GM19328 (cell line): ENCODE data around the gene RAB3IP.
A peak's percentile ranks its signal among the peaks of the same experiment; 100 is the strongest.

Experiments
- ATAC-seq: cut with Tn5 transposase; IDR thresholded peaks from one replicate; pipeline ENCODE4 v1.9.1; 2021; ENCODE audit warnings: mild to moderate bottlenecking, moderate library complexity; ENCODE audit not compliant: unreplicated experiment

Gene RAB3IP, protein sequence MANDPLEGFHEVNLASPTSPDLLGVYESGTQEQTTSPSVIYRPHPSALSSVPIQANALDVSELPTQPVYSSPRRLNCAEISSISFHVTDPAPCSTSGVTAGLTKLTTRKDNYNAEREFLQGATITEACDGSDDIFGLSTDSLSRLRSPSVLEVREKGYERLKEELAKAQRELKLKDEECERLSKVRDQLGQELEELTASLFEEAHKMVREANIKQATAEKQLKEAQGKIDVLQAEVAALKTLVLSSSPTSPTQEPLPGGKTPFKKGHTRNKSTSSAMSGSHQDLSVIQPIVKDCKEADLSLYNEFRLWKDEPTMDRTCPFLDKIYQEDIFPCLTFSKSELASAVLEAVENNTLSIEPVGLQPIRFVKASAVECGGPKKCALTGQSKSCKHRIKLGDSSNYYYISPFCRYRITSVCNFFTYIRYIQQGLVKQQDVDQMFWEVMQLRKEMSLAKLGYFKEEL

DNA sequence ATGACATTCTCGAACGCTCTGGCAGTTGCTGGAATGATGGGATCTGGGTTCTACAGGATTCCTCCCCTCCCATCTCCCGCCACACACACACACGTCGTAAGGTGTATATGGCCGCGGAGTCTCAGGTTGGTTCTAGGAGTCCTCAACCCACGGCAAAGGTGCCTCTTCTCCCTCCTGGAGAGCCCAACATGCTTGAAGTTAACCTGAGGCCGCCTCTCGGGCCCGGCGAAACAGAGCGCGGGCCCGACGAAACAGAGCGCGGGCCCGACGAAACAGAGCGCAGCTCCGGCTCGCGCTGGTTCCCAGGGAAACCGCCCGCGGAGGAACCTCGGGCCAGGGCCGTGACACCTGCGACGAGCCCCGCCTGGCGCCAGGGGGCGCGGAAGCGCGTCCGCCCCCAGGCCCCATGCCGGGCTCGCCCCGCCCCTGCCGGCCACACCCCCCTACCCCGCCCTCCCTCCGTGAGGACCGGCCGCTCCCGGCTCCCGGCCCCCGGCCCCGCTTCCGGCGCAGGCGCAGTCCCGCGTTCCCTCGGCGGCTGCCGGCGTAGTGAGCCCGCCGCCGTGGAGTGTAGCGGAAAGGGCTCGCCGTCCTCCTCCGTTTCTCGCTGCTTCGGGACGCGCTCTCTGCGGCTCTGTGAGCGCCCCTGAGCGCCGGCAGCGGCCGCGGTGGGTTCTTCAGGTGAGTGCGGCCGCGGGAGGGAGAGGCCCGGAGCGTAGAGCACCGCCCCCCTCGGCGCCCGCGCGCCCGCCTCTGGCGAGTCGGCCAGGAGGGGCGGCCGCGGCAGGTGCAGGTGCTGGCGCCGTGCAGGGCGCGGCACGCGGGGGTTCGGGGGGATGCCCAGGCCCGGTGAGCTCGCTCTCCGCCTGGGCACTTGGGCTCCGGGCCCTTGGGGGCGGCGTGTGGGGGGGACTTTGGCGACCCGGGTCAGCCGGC lies at the start of gene RAB3IP:
RAB3IP (plus strand) TSS at position 510 of the 936 bp plus-strand sequence. CDS start 16,549 bp downstream, outside the sequence.
- ATAC-seq: peak; percentile 78

DNA sequence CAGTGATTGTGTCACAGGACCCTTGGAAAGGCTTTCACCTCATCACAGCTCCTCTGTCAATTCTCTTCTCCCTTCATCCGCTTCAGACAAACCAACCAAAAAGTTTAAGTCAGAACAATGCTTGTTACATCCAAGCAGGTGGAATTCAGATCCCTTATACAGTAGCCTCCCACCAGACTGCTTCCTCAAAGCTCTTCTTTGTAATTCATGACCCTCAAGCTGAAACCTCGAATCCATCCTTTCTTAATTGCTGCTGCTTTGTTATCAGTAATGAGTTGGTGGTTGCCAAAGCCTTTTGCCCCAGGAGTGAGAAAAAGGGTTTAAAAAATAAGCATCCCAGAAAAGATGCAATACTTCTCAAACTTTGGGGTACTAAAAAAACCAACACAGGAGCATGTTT lies 49.0 kb upstream of the RAB3IP start:
- ATAC-seq: no peak

DNA sequence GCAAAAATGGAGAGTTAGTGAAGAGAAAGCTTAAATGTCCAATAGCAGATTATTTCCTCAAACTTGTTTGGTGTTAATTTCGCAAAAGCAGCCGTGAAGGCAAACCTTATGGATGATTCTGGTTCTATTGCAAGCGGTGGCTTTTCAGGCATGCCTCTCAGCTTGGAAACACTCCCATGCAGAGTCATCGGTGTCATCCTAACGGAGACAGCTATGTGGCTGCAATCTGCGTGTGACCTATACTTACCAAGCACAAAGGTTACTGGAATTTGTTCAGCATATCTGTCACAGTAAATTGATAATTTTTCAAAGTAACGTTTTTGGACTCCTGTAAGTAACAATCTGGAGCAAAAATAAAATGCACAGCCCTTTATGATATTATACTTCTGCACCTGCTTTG lies 44.5 kb upstream of the RAB3IP start:
- no peak for ATAC-seq

DNA sequence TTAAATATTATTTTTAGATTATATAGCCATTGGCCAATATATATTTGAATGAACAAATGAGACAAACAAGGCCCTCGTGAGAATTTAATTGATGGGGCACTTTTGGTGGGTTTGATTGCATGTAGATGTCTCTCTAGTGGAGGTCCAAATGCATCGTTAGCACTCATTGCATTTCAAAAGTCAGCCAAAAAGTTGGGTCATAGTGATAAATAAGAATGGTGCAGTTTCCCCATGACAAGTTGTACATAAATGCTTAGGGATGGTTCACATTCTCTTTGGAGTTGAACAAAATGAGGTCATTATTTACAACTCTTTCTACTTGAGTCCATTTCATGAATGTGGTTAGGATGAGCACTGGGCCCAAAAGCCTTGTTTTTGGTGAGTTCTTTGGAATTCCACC lies 40.6 kb upstream of the RAB3IP start:
- no peak for ATAC-seq

DNA sequence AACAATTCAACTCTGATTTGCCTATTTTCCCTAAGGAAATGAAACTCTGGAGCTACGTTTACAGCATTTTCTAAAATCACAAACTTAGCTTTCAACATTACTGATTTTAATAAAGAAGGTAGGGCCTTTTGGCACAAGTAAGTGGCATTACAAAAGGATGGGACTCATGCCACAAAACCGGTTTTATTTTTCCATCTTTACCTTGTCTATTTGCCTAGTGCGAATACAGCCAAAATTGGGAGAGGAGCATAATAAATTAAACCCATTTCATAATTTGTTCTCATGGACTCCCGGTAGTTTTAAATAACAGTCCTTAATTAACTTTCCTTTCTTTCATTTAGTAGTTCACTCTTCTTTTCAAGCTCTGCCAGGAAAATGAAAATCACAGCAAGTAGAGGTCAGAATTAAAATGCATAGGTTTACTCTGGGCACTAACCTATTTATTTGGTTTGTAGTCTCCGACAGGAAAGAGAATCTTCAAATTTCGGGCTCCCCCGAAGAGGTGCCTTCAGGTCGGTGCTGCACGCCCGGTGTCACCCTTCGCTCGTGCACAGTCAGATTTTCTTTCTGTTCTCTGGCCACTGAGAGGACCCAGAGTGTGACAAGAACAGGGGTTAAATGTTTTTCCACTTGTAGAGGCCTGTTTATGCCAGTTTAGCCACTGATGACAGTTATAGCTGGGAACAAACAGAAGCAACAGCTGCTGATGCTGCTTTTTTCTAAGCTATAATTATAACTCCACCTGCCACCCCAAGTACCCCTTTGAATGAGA lies 39.7 kb upstream of the RAB3IP start, which contains the start of gene BEST3:
BEST3 (minus strand) TSS at position 535 of the 772 bp plus-strand sequence. CDS start 1,505 bp downstream, outside the sequence.
- ATAC-seq: no peak

DNA sequence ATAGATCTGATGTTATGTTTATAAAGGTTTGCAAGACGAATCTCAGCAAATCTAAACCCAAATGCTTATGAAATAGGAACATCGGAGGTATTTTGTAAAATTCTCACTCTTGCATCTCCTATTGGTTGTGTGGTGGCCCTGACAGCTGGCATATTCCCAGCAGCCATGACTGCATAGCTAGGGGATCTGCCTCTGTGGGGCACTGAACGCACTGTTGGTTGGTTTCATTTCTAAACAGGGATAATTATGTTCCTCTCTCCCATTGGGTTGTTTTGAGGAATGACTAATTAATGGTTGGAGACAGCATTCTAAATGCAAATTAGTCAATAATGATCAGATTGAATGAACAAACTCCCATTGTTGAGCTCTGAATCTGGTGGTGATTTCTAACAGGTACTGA lies 36.8 kb upstream of the RAB3IP start:
- no peak for ATAC-seq

DNA sequence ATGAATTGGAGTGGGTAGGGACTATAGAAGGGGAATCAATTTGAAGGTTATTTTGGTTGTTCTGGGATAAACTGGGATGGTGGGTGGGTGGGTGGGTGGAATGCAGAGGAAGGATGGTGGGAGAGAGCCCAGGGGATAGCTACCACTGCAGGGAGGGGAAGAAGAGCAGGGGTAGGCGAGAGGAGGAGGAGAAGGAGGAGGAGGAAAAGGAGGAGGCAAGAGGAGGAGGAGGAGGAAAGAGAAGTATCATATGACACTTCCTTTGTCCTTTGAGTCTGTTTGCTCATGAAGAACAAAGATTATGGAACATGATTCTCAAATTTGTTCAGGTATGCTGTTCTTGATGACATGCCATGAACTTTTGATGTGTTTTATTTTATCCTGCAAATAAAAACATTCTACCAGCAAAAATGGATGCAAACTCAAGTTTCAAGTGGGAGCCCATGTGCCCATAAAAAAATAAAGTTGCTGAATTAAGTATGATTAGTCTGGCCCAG lies 35.5 kb upstream of the RAB3IP start:
- no peak for ATAC-seq

DNA sequence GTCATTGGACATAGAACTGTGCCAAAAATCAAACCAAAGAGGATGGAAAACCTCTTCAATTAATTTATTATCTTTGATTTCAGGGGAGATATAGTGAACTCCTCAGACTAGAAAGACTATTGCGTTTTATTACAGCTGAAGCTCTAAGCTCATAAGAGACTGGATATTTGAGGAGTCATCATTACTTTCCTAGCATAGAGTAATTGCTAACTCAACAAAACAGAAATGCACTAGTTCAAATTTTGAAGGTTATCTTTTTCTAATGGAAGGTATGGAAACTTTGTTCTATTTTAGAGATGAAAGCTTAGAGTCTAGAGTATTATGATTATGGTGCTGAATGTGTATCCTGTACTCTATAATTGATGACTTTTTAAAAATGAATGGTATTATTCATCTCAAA lies 34.3 kb upstream of the RAB3IP start:
- ATAC-seq: no peak

DNA sequence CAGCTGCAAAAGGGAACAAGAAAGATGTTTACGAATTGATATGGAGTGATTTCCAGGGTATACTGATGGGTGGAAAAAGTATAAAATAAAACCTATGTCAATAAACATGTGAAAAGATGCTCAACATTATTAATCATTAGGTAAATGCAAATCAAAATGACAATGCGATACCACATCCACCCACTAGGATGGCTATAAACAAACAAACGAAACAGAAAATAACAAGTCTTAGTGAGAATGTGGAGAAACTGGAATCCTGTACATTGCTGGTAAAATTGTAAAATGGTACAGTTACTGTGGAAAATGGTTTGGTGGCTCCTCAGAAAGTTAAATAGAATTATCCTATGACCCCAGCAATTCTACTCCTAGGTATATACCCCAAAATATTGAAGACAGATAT lies 30.0 kb upstream of the RAB3IP start:
- ATAC-seq: no peak

DNA sequence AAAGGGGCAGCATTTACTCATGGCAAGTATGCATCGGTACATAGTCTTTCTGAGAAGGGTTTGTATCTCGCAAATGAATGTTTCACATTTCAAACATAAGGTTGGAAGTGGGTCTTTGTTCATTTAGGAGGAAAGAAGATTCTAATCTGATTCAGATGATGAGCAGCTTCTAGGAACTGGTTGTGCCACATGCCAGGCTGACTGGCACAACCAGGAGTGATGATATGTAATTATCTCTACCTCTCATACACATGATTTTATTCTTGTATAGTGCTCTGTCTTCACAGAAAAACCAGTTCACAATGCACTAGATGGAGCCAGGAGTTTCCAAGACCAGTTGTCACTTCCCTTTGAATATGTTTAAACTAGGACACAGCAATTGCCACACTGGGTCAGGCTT lies 25.8 kb upstream of the RAB3IP start:
- ATAC-seq: no peak

DNA sequence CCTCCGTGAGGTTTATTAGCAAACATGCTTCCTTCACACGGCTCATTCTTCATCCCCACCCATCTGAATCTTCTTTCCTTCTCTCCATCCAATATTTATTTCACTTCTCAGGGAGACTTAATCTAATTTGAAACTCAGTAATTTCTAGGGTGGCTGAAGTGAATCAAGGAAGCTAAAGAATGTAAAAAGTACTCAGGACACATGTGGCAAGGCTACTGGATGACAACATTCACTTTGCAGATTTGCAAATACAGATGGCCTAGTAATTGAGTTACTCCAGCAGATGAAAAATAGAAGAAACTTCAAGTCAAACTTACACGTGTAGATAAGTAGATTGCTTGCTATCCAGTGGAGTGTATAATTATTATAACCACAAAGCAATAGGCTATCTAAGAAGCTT lies 24.1 kb upstream of the RAB3IP start:
- ATAC-seq: no peak

DNA sequence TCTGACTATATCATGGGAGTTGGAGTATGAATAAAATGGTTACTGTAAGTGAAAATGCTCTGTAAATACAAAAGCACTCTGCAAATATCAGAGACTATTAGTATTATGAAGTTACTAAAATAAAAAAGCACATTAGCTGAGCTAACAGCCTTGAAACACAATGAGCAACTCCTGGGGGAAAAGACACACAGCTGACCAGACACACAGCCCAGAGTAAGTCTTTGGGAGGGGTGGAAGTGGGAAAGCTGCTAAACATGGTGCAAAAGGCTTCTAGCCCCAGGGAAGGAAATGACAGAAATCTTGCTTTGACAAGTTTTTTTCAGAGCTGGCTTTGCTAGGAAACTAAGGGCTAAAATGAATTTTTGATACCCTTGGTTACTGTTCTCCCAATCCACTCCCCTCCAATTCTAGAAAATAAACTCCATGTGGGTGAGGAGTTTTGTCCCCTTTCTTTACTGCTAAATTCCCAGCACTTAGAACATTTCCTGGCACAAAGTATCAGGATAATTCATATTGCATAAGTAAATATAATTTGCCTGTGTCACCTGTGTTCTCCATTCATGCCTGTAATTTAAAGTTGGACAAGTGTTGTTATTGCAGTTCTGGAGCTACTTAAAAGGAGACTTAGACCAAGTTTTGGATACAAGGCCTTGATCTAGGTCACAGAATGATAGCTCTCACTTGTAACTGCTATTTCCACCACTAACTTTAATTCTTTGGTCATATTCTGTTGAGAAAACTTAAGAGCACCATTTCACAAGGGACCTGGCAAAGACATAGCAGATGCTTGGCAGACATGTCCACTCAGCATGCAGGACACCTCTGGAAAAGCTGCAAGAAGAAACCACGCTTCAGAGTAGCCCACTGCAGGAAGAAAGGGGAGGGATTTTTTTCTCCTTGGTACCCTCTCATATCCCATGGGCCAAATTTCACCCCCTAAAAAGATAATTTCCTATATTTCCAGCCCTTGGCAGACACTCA lies 19.0 kb upstream of the RAB3IP start:
- no peak for ATAC-seq

DNA sequence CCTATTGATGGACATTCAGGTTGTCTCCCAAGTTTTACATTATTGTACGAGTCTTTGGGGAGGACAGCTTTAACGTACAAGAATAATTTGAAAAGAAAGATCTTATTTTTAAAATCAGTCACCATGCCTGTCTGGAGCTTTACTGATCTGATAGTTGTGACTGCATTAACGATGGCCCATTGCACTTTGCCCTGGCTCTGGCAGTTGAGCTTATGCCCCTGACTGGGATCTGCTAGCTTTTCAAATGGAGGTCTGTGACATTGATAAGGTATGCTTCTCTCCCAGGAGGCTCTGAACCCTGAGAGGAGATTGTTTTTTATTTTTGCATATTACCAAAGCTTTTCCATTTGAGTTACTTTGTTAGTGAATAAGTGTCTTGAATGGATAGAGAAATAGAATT lies 17.9 kb upstream of the RAB3IP start:
- no peak for ATAC-seq

DNA sequence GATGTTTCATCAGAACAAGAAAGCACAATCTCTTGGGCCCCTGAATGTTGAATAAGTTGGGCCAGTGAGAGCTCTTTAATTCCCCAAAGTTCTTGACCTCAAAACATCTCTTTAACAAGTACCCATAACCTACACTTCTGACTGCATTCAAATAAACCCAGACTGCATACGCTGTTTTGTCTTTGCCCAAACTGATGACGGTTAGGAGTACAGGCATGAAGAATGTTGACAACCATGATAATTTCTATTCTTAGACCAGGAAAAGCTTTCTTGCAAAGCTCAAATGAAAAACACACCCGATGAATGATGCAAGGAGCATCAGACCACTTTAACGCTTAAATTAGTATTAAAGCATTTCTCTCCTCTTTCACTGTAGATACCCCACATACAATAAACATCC lies 11.7 kb upstream of the RAB3IP start:
- no peak for ATAC-seq

DNA sequence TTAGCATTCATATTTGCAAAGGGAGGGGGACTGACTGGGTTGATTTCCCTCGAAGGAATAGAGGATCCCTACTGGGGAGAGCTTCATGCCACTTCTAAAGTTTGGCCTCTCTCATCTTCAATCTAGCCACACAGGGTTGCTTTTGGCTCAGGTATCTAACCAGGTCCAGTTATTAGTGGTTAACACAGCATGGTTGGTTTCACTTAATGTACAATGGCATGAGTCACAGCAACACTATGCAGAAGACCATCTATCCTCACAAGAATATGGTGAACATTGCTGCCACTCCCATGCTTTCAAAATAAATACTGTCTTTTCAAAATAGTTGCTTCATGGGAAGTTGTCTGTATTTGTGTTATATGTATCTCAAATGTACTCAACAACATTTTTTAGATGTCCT lies 6.6 kb upstream of the RAB3IP start:
- no peak for ATAC-seq

DNA sequence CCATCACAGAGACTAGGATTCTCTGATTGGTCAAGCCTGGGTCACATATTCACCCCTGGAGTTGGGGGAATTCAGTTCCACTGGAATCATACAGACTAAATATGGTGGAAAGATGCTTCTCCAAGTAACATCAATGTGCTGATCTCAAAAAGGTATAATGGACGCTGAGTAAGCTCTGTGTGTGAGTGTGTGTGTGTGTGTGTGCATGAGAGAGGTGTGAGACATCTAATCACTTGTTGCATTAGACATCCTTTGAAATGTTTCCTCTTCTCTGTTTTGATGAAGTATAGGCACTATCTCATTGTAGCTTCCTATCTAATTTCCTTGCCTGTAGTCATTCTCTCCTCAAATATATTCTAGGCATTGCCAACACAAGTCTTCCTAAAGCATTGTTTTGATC lies 5.0 kb upstream of the RAB3IP start:
- ATAC-seq: no peak

DNA sequence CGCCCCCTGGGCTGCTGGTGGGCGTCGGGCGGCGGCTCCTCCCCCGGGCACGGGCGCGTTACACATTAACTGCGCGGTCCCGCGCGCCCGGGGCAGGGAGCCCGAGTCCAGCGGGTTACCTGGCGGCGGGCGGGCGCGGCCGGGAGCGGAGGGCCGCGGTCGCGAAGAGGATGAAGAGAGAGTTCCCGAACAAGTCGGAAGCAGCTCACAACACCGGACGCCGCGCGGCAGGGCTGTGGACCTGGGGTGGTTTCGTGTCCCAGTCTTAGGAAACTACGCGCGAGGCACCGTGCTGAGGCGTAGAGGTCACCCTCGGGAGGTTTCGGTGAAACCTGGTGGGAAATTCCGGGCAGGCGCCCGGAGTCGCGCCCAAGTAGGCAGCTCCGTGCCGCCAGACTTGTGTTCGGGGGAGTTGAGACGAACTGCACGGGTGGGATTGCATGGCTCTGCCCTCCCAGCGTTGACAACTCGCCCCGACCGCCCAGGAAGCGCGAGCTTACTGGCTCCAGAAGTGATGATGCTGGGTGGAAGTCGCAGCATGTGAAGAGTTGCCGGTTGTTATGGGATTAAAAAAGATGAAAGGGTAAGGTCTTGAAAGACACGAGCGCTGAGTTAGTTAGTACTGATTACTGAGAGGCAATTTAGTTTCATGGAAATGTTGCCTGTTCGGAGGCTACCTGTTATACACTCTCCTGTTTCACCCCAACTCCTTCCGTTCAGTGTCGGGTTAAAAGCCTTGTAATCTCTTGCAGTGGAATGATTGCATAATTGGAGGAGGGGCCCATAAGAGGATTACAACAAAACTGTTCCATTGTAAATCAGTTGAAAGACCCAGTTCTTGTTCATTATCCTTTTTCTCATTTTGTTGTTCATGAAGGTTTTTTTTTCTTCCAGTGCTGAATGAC lies 879 bp downstream of the RAB3IP start:
- peak; percentile 34 for ATAC-seq

DNA sequence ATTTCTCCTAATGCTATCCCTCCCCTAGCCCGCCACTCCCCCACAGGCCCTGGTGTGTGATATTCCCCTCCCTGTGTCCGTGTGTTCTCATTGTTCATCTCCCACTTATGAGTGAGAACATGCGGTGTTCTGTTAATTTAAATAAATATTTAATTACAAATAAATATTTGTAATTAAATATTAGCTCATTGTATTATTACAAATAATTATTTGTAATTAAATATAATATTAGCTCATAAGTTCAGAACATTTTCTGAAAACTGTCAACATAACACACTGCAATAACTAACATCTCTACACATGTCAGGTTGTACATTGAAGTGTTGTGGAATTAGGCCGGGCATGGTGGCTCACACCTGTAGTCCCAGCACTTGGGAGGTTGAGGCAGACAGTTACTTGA lies 5.4 kb downstream of the RAB3IP start:
- ATAC-seq: no peak

DNA sequence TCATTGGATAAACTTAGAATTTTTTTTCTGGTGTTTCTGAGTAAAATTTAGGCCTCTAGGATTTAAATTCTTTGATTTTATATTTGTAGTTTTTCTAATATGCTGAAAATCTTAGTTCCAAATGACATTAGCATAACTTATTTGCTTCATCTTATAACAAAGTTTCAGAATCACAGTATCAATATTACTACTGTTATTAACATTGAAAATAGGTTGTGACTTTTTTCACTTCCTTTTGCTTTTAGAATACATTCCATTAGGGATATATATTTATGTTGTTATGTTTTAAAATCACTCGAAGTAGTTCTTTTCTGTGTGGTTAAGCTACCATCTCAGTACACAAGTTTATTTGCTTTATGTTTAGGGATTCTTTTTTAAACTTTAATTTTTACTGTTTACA lies 12.8 kb downstream of the RAB3IP start:
- no peak for ATAC-seq
